OCI-LY1 (cell line): ENCODE results near the gene LIME1.

Source experiments
- H2AFZ ChIP-seq: fragments of 200-600 bp; sonication (generic), shearing (Covaris generic); 2 replicates; pipeline ENCODE4 v1.6.0; 2014; ENCODE audit warnings: antibody characterized with exemption, mild to moderate bottlenecking, low read length
- H3F3A ChIP-seq: fragments of 200-600 bp; sonication (generic), shearing (Covaris generic); 2 replicates; pipeline ENCODE4 v1.6.0; 2014; ENCODE audit warnings: mild to moderate bottlenecking, antibody characterized with exemption, low read length, moderate library complexity; ENCODE audit not compliant: insufficient read depth
- H3K27ac ChIP-seq: fragments of 200-600 bp; sonication (generic); 2 replicates; pipeline ENCODE4 v1.5.1; 2014; ENCODE audit warnings: low read length, mixed run types, mild to moderate bottlenecking, low read depth; ENCODE audit not compliant: poor library complexity, severe bottlenecking
- H3K27me3 ChIP-seq: fragments of 200-600 bp; sonication (generic); 2 replicates; pipeline ENCODE4 v1.6.0; 2014; ENCODE audit warnings: antibody characterized with exemption, mild to moderate bottlenecking, low read length, moderate library complexity; ENCODE audit not compliant: insufficient read depth
- H3K36me3 ChIP-seq: fragments of 200-600 bp; sonication (generic); 2 replicates; pipeline ENCODE4 v1.6.1; 2014; ENCODE audit warnings: mild to moderate bottlenecking, antibody characterized with exemption, low read length, moderate library complexity, mixed read lengths; ENCODE audit not compliant: insufficient read depth
- H3K4me1 ChIP-seq: fragments of 200-600 bp; sonication (generic); 2 replicates; pipeline ENCODE4 v1.5.1; 2014; ENCODE audit warnings: mild to moderate bottlenecking, low read length, moderate library complexity; ENCODE audit not compliant: insufficient read depth, severe bottlenecking
- H3K4me2 ChIP-seq: fragments of 200-600 bp; sonication (generic), shearing (Covaris generic); 2 replicates; pipeline ENCODE4 v1.6.1; 2014; ENCODE audit warnings: low read length
- H3K4me3 ChIP-seq: fragments of 200-600 bp; sonication (generic); 2 replicates; pipeline ENCODE4 v1.5.1; 2014; ENCODE audit warnings: low read length, low read depth, mild to moderate bottlenecking, mixed read lengths; ENCODE audit not compliant: poor library complexity, severe bottlenecking
- H3K79me2 ChIP-seq: fragments of 200-600 bp; shearing (Covaris generic); 2 replicates; pipeline ENCODE4 v1.6.1; 2016; ENCODE audit warnings: mixed run types, low read length, mixed read lengths; ENCODE audit not compliant: insufficient read depth
- H3K9ac ChIP-seq: fragments of 200-600 bp; sonication (generic), shearing (Covaris generic); 2 replicates; pipeline ENCODE4 v1.6.1; 2014; ENCODE audit warnings: mild to moderate bottlenecking, low read length, mixed read lengths
- H3K9me2 ChIP-seq: fragments of 200-600 bp; sonication (generic), shearing (Covaris generic); 2 replicates; pipeline ENCODE4 v1.6.1; 2014; ENCODE audit warnings: low read depth, mild to moderate bottlenecking, low read length, mixed read lengths
- H3K9me3 ChIP-seq: fragments of 200-600 bp; shearing (Covaris generic); 2 replicates; pipeline ENCODE4 v1.6.1; 2014; ENCODE audit warnings: low read length, mixed read lengths
- H4K20me1 ChIP-seq: fragments of 200-600 bp; sonication (generic), shearing (Covaris generic); 2 replicates; pipeline ENCODE4 v1.6.0; 2016; ENCODE audit warnings: mild to moderate bottlenecking, low read length; ENCODE audit not compliant: insufficient read depth
- EZH2 ChIP-seq: fragments of 200-600 bp; sonication (generic), shearing (Covaris generic); IDR thresholded peaks from 2 replicates; pipeline ENCODE4 v1.8.0; 2017; ENCODE audit warnings: borderline replicate concordance, mixed run types, mild to moderate bottlenecking, antibody characterized with exemption, low read length, moderate library complexity, mixed read lengths
- TF ChIP-seq, protein P1 (sequence below): fragments of 200-600 bp; sonication (generic), shearing (Covaris generic); IDR thresholded peaks from 2 replicates; pipeline ENCODE4 v1.5.1; 2017; ENCODE audit warnings: mild to moderate bottlenecking, antibody characterized with exemption, low read length, moderate library complexity, mixed read lengths

The LIME1 gene

DNA sequence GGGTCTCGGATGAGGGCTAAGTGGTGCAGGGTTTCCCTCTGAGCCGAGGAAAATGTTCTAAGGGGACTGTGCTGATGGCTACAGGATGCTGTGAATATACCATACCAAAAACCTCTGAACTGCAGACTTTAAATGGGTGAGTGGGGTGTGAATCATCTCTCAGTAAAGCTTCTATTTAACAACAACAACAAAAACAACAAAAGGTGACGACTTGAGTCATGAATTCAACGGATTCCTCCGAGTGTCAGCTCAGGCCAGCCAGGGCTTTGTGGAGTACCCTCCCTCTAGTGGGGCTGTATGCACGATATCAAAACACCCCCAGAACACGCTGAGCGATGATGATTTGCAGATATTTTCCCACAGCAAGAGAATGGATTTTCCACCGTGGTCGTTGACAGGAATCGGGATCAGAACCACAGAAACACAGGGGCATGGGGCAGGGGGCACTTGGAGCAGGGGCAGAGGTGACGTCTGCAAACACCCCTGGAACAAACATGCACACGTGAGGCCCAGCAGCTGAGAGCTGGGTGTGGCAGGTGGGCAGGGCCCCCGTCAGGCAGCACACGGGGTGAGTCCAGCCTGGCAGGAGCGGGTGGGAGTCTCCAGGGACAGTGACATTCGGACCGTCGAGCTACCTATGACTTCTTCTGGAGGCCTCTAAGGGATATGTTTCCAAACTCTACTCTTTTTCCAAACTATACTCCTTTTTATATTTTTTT is 41.7 kb downstream of the LIME1 start:
- Histone ChIP-seq H3K4me3 (no peak overlapping the region), H3K4me1 (peaks cover 3% of the 10 kb centered on the region), H3K36me3 (peaks cover 4% of the 10 kb centered on the region; the same call in 1 of the 2 replicates), H3K4me2 (no peak overlapping the region), H2AFZ (no peak overlapping the region), H3K9me2 (no peaks in the 10 kb centered on the region), H4K20me1 (no peaks in the 10 kb centered on the region), H3K9me3 (no peaks in the 10 kb centered on the region), H3K79me2 (no peaks in the 10 kb centered on the region), H3K27ac (no peak overlapping the region), H3K9ac (no peak overlapping the region), H3F3A (no peaks in the 10 kb centered on the region), H3K27me3 (peaks cover 8% of the 10 kb centered on the region; the same call in 1 of the 2 replicates)
- TF ChIP-seq EZH2 = no peak
- TF ChIP-seq, protein P1, sequence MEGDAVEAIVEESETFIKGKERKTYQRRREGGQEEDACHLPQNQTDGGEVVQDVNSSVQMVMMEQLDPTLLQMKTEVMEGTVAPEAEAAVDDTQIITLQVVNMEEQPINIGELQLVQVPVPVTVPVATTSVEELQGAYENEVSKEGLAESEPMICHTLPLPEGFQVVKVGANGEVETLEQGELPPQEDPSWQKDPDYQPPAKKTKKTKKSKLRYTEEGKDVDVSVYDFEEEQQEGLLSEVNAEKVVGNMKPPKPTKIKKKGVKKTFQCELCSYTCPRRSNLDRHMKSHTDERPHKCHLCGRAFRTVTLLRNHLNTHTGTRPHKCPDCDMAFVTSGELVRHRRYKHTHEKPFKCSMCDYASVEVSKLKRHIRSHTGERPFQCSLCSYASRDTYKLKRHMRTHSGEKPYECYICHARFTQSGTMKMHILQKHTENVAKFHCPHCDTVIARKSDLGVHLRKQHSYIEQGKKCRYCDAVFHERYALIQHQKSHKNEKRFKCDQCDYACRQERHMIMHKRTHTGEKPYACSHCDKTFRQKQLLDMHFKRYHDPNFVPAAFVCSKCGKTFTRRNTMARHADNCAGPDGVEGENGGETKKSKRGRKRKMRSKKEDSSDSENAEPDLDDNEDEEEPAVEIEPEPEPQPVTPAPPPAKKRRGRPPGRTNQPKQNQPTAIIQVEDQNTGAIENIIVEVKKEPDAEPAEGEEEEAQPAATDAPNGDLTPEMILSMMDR = no peak

DNA sequence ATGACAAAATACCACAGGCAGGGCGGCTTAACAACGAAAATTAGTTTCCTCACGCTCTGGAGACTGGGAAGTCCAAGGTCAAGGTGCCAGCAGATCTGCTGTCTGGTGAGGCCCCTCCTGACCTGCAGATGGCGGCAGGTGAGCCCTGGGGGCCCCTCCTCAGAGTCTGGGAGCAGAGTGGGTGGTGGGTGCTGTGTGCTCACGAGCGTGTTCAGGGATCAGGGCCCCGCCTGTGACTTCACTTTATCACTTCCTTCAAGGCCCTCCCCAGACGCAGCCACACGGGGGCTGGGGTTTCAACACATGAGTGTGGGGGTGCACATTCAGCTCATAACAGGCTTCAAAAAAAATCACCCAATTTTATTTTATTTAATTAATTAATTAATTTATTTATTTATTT is 42.4 kb downstream of the LIME1 start:
- Histone ChIP-seq H3F3A (no peaks in the 10 kb centered on the region), H3K27me3 (peaks cover 8% of the 10 kb centered on the region; the same call in 1 of the 2 replicates), H3K79me2 (no peaks in the 10 kb centered on the region), H3K4me2 (no peak overlapping the region), H3K9me3 (no peaks in the 10 kb centered on the region), H4K20me1 (no peaks in the 10 kb centered on the region), H3K36me3 (peaks cover 4% of the 10 kb centered on the region; the same call in 1 of the 2 replicates), H3K4me1 (peaks cover 3% of the 10 kb centered on the region), H3K27ac (no peak overlapping the region), H2AFZ (no peak overlapping the region), H3K4me3 (no peak overlapping the region), H3K9ac (no peak overlapping the region), H3K9me2 (no peaks in the 10 kb centered on the region)
- no peak for TF ChIP-seq EZH2
- TF ChIP-seq, protein P1 = 0 out of 2 replicates have a peak, but pooled peaks have one; percentile 11

DNA sequence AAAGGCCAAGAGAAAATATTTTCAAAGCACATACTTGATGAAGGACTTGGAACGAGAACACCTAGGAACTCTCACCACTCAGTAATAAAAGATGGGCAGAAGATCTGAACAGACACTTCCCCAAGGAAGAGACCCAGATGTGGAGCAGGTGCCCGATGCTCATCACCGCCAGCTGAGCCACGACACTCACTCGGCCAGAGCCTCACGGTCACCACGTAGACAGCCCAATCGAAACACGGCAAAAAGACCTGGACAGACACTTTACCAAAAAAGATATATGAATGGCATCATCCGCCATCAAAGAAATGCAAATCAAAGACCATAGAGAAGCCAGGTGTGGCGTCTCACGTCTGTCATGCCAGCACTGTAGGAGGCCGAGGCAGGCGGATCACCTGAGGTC is 44.7 kb downstream of the LIME1 start:
- Histone ChIP-seq H3K27ac (no peak overlapping the region), H3K36me3 (peaks cover 4% of the 10 kb centered on the region; the same call in 1 of the 2 replicates), H3K9me2 (no peaks in the 10 kb centered on the region), H3K4me2 (no peak overlapping the region), H3K4me3 (no peak overlapping the region), H3F3A (no peaks in the 10 kb centered on the region), H3K27me3 (peaks cover 15% of the 10 kb centered on the region; the same call in 1 of the 2 replicates), H4K20me1 (no peaks in the 10 kb centered on the region), H3K9me3 (no peaks in the 10 kb centered on the region), H2AFZ (no peak overlapping the region), H3K79me2 (no peaks in the 10 kb centered on the region), H3K4me1 (peaks cover 3% of the 10 kb centered on the region), H3K9ac (no peak overlapping the region)
- no peak for TF ChIP-seq EZH2
- TF ChIP-seq, protein P1 = no peak
